Epithelial cell of proximal tubule (primary cell): Measurements from ENCODE around the gene CLIC4. TPM values are rescaled to one million over a fixed set of nuclear protein-coding genes. Genes with fewer than 3 reads are reported as not detected.
"Not testable (repeated sequence)": the region's sequence is repeated elsewhere in the genome, so short reads cannot be mapped to it uniquely, and the experiment has no call there.

Source experiments
- DNase-seq: peaks from one replicate; pipeline ENCODE4 v3.0.0-alpha.2; 2011; ENCODE audit warnings: low read depth
- H3K4me3 ChIP-seq: 2 replicates; pipeline ENCODE4 v1.5.1; 2011; ENCODE audit warnings: low read depth, mild to moderate bottlenecking, low read length
- total RNA-seq: library from RNA; depleted of rRNA; stranded (reverse); fragments of >200 nt; gene quantifications from 2 replicates; pipeline ENCODE4 v1.2.3, GENCODE V29; 2015
- TF ChIP-seq, protein P1 (sequence below): conservative IDR thresholded peaks from 2 replicates; pipeline ENCODE4 v1.5.1; 2012; ENCODE audit warnings: low read depth, mild to moderate bottlenecking, low read length

Gene CLIC4
- total RNA-seq, 1 donor from 2014 or later: 143 TPM

DNA sequence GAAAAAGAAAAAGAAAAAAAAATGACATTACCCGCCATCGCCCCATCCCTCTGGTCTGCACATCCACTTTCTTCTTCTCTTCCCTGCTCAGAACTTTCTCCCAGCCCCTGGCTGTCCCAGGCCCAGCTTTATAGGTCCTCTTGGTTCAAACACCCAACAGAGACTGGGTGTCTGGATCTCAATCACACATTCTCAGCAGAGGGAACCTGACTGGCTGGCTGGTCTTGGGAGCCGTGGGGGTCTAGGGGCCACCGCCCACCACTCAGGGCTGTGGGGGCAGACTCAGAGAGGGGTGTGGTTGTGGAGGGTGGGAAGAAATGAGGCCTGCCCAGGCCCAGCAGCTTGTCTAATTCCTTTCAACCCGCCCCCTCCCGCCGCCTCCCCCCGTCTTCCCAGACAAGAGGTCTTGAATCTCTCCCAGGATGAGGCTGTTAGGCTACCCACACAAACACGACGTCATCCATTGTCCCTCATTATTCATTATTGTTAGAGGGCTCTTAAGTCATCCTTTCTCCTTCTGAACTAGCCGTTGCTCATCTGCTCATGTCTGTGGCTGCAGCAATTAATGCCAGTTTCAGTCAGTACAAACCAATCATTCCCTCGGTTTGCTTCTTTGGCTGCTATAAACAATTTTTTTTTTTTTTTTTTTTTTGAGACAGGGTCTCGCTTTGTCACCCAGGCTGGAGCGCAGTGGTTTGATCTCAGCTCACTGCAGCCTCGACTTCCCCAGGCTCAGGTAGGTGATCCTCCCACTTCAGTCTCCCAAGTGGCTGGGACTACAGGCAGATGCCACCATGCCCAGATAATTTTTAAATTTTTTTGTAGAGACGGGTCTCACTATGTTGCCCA, 40.6 kb upstream of the CLIC4 start:
- TF ChIP-seq, protein P1, sequence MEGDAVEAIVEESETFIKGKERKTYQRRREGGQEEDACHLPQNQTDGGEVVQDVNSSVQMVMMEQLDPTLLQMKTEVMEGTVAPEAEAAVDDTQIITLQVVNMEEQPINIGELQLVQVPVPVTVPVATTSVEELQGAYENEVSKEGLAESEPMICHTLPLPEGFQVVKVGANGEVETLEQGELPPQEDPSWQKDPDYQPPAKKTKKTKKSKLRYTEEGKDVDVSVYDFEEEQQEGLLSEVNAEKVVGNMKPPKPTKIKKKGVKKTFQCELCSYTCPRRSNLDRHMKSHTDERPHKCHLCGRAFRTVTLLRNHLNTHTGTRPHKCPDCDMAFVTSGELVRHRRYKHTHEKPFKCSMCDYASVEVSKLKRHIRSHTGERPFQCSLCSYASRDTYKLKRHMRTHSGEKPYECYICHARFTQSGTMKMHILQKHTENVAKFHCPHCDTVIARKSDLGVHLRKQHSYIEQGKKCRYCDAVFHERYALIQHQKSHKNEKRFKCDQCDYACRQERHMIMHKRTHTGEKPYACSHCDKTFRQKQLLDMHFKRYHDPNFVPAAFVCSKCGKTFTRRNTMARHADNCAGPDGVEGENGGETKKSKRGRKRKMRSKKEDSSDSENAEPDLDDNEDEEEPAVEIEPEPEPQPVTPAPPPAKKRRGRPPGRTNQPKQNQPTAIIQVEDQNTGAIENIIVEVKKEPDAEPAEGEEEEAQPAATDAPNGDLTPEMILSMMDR: no peak
- H3K4me3 ChIP-seq: no peak overlapping the region
- no peak for DNase-seq

DNA sequence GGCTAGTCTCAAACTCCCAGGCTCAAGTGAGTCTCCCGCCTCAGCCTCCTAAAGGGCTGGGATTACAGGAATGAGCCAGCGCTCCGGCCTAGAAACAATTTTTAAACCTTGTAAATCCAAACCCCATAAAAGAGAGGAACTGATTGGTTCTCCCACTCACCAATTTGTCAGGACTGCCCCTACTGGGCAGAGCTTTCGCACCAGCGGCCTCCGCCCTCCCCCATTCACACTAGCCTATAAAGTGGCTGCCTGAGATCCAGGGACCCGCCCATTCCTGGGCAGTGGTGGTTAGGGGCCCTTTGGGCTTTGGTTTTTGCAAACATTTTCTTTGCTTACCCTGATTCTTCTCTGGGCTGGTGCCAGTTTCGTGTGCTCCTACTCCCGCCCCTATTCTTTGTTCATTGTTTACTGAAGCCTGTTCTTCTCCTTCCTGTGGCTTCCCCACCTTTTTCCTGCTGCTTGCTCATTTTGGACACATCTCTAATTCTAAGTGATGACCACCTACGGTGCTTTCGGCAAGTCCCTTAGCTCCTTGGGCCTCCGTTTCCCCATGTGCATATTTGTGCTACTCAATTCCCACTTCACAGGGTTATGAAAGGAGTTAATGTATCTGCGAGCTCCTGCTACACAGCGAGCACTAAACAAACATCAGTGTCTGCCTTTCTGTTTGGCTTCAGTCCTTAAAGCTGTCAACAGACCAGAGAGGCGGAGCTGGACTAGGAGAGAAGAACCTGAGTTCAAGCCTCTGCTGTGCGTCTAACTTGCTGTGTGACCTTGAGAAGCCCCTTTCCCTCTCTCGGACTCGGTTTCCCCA, 39.8 kb upstream of the CLIC4 start:
- DNase-seq: no peak
- H3K4me3 ChIP-seq: no peak overlapping the region

DNA sequence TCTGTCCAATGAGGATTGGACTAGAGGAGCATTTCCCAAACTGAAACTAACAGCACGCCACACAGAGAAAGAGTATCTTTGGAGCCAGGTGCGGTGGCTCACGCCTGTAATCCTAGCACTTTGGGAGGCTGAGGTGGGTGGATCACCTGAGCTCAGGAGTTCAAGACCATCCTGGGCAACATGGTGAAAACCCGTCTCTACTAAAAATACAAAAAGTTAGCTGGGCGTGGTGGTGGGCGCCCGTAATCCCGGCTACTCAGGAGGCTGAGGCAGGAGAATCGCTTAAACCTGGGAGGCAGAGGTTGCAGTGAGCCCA, 39.2 kb upstream of the CLIC4 start:
- DNase-seq, H3K4me3 ChIP-seq: not testable (repeated sequence)

More for the DNA sequence above, 39.8 kb upstream of the CLIC4 start:
- TF ChIP-seq, protein P1: no peak

DNA sequence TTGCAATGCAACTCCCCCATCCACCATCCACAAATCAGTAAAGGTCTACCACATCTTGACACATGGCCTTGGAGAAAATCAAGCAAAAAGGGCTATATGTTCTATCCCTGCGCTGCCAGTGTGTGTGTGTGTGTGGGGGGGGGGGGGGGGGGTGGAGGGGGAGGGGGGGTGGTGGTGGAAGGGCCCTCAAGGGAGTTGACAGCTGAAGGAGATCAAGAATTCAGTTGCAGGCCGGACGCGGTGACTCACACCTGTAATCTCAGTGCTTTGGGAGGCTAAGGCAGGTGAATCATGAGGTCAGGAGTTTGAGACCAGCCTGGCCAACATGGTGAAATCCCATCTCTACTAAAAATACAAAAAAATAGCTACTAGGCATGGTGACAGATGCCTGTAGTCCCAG, 37.6 kb upstream of the CLIC4 start:
- no peak overlapping the region for H3K4me3 ChIP-seq
- TF ChIP-seq, protein P1: no peak
- no peak for DNase-seq

DNA sequence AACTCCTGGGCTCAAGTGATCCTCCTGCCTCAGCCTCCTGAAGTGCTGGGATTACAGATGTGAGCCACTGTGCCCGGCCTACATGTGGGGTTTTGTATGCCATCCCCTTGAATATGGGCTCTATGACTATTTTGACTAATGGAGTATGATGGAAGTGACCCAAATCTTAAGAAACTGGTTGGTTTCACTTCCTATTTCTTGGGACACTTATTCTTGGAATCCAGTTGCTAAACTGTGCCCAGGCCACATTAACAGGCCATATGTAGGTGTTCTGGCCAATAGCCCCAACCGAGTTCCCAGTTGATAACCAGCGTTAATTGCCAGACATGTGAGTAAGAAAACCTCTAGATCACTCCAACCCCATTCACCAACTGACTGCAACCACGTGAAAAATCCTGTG, 36.3 kb upstream of the CLIC4 start:
- no peak for DNase-seq
- TF ChIP-seq, protein P1: no peak
- H3K4me3 ChIP-seq: no peak overlapping the region

DNA sequence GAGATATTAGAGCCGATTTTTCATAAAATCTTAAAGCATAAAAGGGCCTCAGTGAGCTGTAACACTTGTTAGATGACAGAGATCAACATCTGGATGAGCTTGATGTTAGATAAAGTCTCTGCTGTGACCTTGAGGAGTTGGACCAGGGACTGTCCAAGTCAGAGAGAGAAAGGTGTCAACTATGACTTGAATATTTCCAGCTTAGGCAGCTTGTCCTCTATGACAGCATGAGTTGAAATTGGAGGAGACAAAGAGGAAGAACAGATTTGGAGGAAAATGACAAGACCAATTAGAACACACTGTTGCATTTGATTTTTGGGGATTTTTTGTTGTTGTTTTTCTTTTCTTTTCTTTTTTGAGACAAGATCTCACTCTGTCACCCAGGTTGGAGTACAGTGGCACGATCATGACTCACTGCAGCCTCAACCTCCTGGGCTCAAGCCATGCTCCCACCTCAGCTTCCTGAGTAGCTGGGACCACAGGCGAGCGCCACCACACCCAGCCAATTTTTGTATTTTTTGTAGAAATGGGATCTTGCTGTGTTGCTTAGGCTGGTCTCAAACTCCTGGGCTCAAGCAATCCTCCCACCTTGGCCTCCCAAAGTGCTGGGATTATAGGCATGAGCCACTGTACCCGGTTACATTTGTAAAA, 35.3 kb upstream of the CLIC4 start:
- H3K4me3 ChIP-seq: no peak overlapping the region
- no peak for DNase-seq
- TF ChIP-seq, protein P1: no peak

DNA sequence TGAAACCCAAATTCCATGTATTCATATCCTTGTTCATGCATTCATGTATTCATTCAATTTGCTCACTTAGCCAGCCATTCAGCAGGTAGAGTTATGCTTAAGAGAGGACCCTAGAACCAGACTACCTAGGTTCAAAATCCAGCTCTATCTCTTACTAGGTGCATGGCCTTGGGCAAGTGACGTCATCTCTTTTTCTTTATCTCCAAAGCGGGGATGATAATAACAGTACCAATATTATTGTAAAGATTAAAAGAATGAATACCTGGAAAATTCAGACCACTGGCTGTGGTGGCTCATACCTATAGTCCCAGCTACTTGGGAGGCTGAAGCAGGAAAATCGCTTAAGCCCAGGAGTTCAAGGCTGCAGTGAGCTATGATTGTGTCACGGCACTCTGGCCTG, 33.9 kb upstream of the CLIC4 start:
- TF ChIP-seq, protein P1: no peak
- no peak for DNase-seq
- no peak overlapping the region for H3K4me3 ChIP-seq
